GM19395 (cell line): ENCODE results near the gene MECP2.
"Not testable (repeated sequence)": the region's sequence is repeated elsewhere in the genome, so short reads cannot be mapped to it uniquely, and the experiment has no call there.

Source experiments
- ATAC-seq: cut with Tn5 transposase; IDR thresholded peaks from one replicate; pipeline ENCODE4 v1.9.1; 2021; ENCODE audit warnings: mild to moderate bottlenecking, moderate library complexity; ENCODE audit not compliant: unreplicated experiment

MECP2 gene

DNA sequence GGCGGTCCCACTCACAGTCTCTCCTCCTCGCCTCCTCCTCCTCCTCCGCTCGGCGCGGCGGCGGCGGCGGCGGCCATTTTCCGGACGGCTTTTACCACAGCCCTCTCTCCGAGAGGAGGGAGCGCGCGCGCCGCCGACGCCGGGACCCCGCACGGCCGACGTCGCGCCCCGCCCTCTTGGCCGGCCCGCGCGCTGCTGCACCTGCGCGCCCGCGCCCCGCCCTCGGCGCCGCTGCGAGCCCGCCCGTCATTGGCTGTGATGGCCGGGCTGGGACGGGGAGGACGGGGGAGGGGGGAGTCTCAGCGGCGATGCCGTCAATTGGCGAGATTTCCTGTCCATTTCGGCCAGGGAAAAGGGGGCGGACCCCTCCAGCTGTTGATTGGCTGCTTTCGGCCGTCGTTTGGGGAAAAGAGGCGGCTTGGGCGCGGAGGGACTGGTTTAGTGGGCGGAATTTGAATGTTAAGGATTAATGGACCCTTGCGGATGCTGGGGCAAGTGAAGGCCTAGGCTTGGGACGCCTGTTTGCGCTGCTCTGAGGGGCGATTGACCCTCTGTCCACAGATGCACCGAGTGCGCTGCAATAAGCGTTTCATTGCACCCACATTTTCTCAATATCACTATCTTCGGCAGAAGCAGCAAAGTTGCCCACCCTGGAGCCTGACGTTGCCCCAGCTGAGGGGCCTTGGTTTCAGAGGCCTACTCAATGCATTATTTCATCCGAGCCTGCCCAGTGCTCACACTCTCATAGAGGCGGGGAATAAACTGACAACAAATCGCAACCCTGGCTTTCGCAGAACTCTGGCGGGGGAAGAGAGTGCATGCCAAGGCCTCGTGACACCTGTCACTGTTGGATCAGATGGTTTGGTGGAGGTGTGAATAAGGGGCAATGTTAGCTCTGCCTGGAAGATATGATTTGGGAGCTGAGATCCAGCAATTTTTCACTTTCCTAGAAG, at the start of gene MECP2:
MECP2 (minus strand) TSS at position 129 of the 953 bp plus-strand sequence.
- ATAC-seq: peak; percentile 87

DNA sequence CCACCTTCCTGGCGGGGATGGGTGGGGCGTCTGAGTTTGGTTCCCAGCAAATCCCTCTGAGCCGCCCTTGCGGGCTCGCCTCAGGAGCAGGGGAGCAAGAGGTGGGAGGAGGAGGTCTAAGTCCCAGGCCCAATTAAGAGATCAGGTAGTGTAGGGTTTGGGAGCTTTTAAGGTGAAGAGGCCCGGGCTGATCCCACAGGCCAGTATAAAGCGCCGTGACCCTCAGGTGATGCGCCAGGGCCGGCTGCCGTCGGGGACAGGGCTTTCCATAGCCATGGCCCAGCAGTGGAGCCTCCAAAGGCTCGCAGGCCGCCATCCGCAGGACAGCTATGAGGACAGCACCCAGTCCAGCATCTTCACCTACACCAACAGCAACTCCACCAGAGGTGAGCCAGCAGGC, 46.5 kb upstream of the MECP2 start, which contains the start of gene OPN1LW:
OPN1LW (plus strand) TSS at position 234 of the 400 bp plus-strand sequence; CDS start at position 275, 41 bp downstream.
- not testable (repeated sequence) for ATAC-seq

DNA sequence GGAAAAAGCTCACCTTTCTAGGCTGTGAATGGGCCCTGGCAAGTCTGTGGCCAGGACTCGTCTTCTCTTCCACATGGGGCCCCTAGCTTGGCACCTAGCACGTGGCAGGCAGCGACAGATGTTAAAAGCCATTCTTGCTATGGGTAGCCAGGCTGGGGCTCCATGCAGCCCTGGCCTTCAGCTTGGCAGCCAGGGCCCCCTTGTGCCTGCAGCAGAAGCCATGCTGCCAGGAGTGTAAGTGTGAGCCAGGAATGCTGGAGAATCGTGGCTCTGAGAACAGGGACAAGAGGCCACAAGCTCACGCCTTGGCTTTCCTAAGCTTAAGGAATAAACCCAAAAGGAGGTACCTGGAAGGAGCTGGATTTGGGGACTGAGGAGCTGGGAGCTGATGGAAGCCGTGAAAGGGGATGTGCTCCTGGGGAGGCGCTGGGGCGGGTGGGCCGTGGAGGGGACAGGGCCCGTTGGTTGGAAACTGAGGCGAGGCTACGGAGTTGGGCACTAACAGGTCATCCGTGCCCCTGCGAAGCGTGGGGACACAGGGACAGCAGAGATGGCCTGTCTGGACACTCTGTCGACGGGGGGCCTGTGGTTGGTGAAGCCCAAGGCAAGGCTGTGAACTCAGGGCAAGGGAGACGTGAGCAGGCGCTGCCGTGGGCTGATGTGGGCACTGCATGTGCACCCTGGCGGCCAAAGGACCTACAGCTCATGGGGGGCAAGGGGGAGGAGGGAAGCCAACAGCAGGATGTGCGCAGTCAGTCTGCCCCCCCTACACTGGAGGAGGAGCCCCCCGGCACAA, 45.6 kb upstream of the MECP2 start:
- no peak for ATAC-seq

DNA sequence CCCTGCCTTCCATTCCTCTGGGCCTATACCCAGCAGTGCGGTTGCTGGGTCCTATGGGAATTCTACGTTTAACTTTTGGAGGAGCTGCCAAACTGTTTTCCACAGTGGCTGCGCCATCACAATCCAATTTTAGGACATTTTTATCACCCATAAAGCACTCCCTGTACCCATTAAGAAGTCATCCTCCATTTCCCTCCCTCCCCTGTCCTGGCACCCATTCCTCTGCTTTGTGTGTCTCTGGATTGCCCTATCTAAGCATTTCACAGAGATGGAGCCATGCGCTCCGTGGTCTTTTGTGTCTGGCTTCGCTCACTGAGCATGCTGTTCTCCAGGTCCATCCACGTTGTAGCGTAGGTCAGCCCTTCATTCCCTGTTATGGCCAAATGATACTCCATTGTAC, 44.9 kb upstream of the MECP2 start:
- ATAC-seq: no peak

DNA sequence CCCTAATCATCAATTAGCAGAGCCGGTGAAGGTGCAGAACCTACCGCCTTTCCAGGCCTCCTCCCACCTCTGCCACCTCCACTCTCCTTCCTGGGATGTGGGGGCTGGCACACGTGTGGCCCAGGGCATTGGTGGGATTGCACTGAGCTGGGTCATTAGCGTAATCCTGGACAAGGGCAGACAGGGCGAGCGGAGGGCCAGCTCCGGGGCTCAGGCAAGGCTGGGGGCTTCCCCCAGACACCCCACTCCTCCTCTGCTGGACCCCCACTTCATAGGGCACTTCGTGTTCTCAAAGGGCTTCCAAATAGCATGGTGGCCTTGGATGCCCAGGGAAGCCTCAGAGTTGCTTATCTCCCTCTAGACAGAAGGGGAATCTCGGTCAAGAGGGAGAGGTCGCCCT, 43.2 kb upstream of the MECP2 start:
- no peak for ATAC-seq

DNA sequence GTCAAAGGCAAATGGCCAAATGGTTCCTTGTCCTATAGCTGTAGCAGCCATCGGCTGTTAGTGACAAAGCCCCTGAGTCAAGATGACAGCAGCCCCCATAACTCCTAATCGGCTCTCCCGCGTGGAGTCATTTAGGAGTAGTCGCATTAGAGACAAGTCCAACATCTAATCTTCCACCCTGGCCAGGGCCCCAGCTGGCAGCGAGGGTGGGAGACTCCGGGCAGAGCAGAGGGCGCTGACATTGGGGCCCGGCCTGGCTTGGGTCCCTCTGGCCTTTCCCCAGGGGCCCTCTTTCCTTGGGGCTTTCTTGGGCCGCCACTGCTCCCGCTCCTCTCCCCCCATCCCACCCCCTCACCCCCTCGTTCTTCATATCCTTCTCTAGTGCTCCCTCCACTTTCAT, 42.7 kb upstream of the MECP2 start:
- no peak for ATAC-seq

DNA sequence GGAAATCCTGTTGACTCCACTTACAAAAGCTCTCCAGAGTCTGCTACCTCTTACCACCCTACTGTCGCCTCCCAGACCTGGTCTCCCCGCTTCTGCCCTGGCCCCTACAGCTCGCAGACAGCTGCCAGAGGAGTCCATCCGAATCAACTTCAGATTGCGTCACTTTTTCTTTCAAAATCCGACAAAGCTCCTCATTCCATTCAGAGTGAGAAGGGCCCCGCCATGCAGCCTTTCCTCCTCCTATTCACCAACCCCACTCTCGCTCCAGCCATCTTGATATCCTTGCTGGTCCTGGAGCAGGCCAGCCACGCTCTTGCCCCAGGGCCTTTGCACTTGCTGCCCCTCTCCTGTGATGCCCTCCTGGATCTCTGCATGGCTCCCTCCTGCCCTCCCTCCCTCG, 41.3 kb upstream of the MECP2 start:
- no peak for ATAC-seq

DNA sequence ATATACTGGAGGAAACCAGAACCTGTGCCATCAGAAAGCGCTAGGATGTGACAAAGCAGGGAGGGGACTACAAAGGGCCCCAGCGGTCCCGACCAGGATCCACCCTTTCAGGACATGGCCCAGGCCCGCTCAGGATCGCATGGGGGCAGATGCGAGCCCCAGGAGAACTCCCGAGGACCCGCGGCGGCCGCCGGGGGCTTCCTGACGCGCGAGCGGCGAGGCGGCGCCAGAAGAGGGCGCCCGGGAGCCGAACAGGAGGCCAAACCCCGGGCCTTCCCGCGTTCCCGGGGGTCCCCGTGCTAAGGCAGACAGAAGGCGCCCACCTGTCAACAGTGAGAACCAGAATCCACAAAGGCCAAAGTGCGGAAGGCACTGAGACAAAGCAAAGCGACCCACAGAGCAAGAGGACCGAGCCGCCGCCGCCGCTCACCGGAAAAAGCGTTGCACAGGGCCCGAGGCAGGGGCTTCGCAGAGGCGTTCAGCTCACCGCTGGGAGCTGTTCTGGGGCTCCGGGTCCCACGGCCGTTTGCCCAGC, 39.2 kb upstream of the MECP2 start:
- ATAC-seq: no peak

DNA sequence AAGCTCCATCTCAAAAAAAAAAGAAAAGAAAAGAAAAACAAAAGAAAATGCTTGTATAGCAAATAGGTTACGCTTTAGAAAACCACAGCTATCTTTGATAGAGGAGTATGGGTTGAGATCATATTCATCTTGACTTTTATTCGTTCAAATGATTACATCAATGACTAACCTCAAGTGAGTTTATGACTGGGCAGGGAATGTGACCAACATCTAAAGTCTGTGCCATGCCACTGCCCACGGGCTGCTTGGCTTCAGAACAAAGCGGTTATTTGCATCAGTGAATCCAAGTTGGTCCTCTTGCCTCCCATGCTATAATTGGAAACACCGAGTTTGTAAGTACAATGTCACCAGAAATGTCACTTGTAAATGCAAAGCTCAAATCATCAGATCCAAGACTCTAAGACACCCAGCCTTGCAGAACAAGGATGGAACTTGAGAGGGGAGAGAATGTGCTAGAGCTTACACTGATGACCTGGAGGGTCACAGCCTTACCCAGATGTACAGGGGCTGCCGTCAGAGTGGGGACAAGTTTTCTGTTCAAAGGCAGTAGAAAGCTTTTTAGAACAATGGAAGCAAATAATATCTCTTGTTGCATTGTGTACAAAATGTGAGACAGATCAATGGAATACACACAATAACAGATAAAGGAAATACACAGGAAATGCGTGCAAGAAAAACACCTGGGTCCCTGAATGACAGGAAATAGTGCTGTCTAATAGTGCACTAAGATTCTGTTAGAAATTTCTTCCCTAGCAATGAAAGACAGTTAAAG, 38.1 kb upstream of the MECP2 start:
- ATAC-seq: no peak

DNA sequence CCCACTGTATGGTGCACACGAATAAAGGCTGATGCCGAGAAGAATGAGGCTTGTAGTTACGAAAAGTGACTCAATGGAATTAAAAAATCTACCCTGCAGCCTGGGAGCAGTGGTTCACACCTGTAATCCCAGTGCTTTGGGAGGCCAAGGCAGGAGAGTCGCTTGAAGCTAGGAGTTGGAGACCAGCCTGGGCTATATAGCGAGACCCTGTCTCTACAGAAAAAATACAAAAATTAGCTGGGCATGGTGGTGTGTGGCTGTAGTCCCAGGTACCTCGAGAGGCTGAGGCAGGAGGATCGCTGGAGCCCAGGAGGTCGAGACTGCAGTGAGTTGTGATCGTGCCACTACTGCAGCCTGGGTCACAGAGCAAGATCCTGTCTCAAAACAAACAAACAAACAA, 34.8 kb upstream of the MECP2 start:
- ATAC-seq: no peak

DNA sequence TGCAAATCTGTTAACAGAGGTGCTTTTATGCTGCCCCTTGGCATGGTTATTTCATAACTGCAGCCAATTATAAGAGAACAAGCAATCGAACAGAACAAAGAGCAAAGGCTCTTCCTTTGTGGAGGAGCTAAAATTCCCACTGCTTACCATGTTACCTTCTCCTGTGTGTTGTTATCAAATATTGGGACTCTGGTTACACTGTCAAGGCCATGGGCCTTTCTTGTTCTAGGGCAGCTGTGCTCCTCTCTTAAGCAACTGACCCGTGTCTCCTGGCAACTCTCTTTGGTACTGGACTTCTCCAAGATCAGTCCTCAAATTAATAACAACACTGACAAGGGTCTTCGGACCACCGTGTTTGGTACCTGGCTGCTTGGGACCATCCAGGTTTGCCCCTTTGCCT, 34.4 kb upstream of the MECP2 start:
- ATAC-seq: no peak

DNA sequence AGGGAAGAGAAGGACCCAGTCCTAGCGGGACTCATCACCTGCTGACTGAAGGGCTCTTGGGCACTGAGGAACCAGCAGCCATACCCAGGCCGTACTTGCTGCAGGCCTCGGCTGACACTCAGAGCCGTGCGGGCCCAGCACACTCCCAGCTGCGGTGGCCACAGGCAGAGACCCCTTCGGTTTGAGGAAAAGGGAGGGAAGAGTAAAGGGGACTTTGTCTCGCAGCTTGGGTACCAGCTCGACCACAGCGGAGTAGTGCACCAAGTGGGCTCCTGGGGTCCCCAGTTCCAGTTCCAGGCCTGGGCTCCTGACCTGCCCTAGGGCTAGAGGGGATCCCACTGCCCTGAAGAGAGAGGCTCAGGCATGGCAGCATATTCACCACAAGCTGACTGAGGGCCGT, 28.6 kb upstream of the MECP2 start:
- no peak for ATAC-seq

DNA sequence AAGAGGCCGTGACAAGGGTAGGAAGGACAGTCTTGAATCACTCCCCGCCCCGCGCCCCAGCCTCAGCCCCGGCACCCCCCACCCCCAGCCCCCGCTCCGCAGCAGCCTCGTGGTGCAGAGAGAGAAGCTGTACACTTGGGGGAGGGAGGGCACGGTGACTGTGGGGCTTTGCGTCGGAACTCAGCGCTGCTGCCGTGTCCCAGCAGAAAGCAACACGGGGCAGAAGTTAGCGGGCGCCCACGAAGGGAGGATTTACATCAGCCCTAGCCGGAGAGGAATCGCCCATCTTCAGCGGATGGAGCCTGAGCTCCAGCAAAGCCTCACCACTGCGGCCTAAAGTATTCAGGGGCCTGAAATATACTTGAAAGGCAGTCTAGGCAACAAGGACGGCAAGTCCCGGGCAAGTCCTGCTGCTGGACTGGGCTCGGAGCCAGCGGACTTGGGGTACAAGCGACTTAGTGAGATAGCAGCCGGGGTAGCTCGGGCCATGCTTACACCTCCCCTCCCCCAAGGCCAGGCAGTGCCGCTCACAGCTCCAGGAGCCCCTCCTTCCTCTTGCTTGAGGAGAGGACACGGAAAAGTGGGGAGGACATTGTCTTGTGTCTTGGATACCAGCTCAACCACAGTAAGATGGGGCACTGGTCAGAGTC, 28.0 kb upstream of the MECP2 start:
- ATAC-seq: no peak

DNA sequence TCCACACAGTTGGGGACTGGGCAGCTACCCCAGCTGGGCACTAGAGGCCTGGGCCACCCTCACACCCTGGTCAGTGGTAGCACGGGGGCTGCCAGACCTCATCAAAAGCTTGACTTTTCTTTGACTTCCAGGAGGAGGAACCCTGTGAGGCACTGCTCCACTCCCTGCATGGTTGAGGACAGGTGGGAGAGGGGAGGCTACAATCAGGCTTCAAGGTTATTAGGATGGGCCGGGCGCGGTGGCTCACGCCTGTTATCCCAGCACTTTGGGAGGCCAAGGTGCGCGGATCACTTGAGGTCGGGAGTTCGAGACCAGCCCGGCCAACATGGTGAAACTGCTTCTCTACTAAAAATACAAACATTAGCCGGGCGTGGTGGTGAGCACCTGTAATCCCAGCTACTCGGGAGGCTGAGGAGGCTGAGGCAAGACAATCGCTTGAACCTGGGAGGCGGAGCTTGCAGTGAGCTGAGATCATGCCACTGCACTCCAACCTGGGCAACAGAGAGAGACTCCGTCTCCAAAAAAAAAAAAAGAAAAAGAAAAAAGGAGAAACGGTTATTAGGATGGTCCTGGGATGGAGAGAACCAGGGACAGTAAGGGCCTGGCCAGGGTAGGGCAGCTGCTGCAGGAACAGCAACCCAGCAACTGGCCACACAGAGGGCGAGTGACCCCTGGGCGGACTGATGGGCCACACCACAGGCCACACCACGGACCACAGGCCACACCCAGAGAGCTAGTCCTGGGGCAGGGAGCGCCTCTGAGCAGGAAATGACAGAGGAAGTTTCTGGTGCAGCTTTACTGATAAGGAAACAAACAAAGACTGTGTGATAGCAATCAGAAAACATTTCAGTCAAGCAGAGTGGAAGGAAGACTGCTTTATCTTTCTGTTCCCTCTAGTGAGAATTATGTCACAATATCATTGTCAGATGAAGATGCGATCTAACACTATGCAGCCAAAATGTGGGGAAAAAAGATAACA, 26.0 kb upstream of the MECP2 start:
- ATAC-seq: no peak

DNA sequence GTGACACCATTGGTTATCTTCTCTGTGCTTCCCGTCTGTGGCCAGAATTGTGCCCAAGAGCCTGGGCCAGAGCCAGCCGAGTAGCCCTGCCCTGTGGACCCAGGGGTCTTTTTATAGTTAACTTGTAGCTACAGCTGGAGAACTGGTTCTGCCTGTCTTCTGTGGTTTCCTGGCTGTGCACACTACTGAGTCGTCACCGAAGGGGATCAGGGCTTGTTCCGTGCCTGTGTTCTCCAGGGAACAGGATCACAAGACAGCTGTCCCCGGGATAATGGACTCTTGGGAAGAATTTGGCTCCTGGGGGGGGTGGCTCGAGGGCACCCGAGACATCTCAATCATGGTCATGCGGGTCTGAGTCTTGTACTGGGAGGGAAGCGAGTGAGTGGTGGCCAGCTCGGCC, 24.4 kb upstream of the MECP2 start:
- no peak for ATAC-seq

DNA sequence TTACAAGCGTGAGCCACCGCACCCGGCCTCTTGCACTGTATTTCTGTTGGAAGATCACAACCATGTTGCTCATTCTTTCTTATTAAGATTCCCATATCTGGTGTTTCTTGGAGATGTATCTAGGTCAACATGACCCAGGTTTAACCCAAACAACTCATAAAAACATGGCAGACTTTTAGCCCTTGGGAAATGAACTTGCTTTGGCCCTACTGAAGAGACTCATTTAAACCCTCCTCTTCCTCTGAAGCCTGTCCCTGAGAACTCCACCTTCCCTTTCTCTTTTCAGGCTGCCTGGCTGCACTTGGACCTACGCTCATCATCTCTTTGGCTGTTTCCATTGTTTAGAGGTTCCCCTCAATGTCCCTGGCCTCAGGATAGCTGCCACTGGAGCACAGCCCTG, 23.7 kb upstream of the MECP2 start:
- no peak for ATAC-seq

DNA sequence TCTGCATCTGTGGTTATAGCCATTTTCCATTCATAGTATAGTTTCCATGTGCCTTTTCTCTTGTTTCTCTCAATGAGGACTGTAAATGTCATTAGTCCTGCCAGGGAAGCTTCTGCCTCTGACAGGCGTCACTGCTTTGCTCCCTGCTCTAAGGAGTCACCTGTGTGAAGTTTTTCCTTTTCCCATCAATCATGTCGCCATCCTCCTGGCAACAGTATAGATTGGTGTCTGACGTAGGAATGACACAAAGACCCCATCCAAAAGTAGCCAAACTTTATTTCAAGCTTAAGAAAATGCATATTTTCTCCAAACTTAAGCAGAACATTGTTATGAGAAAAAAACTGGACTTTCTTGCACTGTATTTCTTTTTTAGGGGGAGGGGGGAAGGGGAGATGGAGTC, 23.1 kb upstream of the MECP2 start:
- ATAC-seq: no peak

DNA sequence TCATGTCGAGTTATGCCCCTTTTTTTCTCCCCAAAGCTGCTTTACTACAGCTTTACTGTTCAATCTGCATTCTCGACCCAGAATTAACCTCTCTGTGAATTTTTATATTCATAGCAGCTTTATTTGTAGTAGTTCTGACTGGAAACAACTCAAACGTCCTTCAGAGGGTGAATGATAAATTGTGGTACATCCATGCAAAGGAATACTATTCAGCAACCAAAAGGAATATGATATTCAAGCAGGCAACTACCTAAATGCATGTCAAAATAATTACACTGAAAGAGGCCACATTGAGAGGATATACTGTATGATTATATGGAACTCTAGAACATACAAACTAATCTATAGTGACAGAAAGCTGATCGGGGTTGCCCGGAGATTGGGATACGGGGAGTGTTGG, 20.0 kb upstream of the MECP2 start:
- no peak for ATAC-seq
